HG03354 (cell line): ENCODE data around the gene NR3C2.

ENCODE experiments used
- ATAC-seq: cut with Tn5 transposase; IDR thresholded peaks from one replicate; pipeline ENCODE4 v1.9.1; 2021; ENCODE audit warnings: mild to moderate bottlenecking; ENCODE audit not compliant: unreplicated experiment, poor library complexity, severe bottlenecking

The NR3C2 gene

GRCh38 chr4:148436512-148436911, 5.7 kb downstream of the NR3C2 start:
- ATAC-seq: no peak

GRCh38 chr4:148435654-148436406, 6.4 kb downstream of the NR3C2 start:
- ATAC-seq: no peak

DNA sequence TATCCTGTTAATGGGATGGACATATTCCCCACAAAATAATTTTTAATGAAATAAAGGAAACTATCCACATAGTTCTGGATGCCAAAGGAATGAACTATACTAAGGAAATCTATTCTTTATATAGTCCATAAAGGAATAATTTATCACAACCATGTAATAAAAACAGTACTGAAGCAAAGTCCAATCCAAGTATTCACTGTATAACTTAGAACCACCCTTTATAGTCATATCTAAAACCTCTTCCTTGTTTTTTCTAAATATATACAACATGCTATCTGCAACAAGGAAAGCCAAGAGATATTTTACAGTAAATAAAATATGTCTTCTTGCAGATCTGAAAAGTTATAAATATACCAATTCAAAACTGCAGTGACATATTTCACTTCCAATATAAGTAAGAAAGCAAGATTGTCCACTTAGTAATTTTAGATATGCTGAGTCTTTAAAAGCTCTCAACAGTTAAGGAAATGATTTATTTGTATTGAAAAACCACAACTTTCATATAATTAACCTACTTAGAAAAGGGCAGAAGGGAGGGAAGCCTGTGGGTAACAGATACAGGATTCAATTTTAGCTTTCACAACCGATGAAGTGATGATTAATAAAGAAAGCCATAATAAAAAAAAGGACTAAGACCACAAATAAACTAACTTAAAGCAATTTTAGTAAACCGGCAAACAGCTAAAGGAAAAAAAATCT, 8.0 kb downstream of the NR3C2 start:
- peak; percentile 78 for ATAC-seq

DNA sequence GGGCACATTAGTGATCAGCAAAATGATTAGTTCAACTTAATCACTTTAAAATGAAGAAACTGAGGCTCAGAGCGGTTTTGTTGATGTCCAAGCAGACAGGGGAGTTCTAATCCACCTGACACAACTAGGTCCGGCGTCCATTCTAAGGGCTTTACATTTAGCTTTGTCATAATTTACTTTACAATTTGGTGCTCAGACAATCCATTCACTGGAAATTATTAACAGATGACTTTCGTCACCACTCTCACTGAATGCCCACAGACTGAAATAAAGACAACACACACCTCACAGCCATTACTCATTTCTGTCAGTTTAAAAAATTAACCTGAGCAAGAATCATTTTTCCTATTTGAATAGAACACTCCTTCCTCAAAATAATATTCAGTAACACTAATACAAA, 10.8 kb downstream of the NR3C2 start:
- ATAC-seq: peak; percentile 57

DNA sequence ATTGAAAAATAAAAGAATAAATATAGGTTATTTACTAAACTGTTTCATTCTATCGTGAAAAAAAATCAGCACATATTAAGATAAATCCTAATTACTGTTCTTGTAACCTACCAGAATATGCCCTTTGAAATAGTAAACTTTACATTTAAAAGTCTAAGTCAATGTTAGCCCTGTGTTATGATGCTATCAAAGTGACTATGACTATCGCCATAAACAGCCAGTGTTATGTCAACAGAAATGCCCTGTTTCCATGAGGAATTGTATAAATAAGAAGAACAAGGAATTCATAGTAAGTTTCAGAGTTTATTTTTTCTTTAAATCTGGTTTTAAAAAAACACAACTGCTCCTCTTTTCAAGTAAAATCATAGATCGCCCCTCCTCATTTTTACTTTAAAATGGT, 11.4 kb downstream of the NR3C2 start:
- no peak for ATAC-seq

GRCh38 chr4:148429206-148429605, 13.0 kb downstream of the NR3C2 start:
- ATAC-seq: no peak

DNA sequence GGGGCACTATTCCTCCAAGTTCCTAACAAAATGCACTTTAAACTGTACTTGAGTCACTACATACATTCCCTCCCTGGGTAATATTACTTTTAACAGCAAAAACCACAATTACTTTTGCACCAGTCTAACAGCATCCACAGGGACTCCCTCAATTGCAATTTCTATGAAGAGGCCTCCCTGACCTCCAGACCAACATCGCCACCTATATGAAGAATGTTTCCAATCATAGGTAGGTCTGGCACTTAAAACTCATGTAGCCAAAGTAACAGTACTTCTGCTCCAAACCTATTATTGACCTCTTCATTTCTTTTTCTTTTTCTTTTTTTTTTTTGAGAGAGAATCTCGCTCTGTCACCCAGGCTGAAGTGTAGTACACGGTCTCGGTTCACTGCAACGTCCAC, 15.6 kb downstream of the NR3C2 start:
- ATAC-seq: no peak

DNA sequence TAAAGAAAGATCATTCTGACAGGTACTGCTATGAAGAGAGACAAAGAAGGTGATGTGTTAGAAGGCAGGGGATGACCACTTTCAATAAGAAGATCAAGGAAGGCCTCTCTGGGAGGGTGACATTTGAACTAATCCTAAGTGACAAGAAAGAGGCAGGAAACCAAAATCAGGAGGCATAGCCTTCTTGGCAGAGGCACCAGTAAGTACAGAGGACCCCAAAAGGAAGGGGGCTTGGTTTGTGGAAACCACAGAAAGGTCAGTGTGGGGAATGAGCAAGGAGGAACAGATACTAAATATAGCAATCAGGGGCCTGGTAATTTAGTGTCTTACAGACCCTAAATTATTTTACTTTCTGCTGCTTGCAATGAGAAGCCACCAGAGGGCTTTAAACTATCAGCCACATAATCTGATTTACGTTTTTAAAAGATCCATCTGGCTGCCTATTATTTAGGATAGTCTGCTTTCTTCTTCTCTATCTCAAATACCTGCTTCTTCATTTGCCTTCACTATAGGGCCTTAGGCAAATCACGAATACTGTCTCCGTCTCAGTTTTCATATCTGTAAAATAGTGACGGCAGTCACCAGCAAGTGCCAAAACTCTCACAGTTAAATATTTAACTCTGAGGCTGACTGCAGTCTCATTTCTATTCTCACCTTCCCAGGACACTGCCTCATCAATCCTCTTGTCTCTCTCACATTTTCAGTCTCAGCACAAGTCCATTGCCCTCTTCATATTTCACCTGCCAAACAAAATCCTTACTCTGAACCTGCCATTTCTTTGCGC, 16.7 kb downstream of the NR3C2 start:
- ATAC-seq: peak; percentile 87

DNA sequence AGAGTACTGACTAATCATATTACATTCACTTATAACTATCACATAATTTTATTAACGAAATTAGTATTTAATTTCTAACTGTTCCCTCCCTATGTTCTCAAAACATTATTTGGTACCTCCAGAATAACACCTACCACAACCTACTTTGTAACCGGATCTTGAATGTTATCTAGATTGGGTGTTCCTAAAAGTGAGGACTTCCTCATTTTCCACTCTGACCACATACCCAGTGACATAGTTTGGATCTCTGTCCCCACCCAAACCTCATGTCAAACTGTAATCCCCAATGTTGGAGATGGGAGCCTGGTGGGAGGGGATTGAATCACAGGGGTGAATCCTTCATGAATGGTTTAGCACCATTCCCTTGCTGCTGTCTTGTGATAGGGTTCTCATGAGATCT, 21.8 kb downstream of the NR3C2 start:
- no peak for ATAC-seq

GRCh38 chr4:148415500-148415899, 26.7 kb downstream of the NR3C2 start:
- ATAC-seq: no peak

DNA sequence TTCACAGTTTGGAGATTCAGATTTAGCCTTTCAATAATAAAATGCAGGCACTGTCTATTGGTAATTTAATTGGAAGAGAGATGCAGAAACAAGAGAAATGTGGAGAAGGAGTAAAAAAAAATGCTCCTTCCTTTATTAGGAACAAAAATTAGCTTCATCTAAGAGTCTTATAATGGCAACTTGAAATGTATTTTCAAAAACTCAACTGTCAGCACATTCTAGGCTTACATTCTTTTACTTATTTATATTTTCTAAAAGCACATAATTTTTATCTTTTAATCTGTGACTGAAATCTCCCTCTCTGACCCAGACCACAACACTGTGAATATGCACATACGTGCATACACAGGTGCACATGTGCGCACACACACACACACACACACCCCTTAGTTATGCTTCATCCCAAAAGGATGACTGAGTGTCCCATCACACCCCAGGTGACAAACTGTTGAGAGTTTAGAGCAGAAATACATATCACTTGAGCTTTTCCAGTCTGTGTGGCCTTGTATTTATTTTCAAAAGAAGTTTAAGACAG, 29.7 kb downstream of the NR3C2 start:
- ATAC-seq: no peak

- ATAC-seq: no peak
Measured at GRCh38 chr4:148405161-148405893, 36.9 kb downstream of the NR3C2 start.

GRCh38 chr4:148398988-148399387, 43.2 kb downstream of the NR3C2 start:
- no peak for ATAC-seq

GRCh38 chr4:148397771-148398170, 44.4 kb downstream of the NR3C2 start:
- ATAC-seq: no peak

- no peak for ATAC-seq
Measured at GRCh38 chr4:148396986-148397673, 45.1 kb downstream of the NR3C2 start.

DNA sequence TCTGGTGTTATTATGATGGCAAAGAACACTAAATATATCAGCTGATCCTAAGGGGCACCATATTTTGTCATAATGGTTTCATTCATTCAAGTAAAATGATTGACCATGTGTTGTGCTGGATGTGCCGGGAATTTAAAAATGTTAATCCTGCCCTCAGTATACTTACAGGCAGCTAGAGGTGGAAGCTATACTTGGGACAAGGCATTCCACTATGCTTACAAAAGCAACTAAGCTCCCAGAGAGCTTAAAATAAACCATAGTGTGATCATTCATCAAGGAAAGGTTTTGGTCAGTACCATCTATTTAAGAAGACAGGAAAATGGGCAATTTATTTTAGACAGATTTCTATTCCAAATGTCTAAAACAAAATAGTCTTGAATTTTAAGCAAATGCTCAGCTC, 46.4 kb downstream of the NR3C2 start:
- no peak for ATAC-seq

DNA sequence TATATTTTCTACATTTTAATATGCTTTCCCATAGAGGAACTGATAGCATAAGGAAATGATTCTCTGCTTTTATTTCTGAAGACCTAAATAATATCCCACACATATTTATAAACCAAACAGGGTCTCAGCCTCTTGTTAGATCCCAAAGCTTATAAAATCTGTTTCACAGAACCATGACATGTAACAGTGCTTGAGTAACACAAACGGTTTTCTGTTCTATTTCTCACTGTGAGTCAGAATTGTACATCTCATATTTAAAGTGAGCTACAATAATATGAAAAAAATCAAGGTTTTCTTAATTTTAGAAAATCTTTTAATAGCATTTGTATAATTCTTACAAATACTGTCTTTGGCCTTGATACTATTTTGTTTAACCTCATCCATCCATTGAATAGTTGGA, 51.2 kb downstream of the NR3C2 start:
- ATAC-seq: no peak

- ATAC-seq: no peak
Measured at GRCh38 chr4:148390311-148390710, 51.9 kb downstream of the NR3C2 start.

GRCh38 chr4:148380291-148380690, 61.9 kb downstream of the NR3C2 start:
- ATAC-seq: no peak
